ENCODE results near the gene CCDC57.
A peak's percentile ranks its signal among the peaks of the same experiment; 100 is the strongest.

CCDC57 gene

GRCh38 chr17:82105882-82106687 is 106.6 kb downstream of the CCDC57 start:
- intact Hi-C loops (cut with DNase I): no loop called here
- peak in 8 of 42 donors; percentile 11 to 48 (median 37) for DNase-seq

GRCh38 chr17:82105417-82105881 is 107.2 kb downstream of the CCDC57 start:
- intact Hi-C loops (cut with DNase I): no loop called here
- DNase-seq: no peak

DNA sequence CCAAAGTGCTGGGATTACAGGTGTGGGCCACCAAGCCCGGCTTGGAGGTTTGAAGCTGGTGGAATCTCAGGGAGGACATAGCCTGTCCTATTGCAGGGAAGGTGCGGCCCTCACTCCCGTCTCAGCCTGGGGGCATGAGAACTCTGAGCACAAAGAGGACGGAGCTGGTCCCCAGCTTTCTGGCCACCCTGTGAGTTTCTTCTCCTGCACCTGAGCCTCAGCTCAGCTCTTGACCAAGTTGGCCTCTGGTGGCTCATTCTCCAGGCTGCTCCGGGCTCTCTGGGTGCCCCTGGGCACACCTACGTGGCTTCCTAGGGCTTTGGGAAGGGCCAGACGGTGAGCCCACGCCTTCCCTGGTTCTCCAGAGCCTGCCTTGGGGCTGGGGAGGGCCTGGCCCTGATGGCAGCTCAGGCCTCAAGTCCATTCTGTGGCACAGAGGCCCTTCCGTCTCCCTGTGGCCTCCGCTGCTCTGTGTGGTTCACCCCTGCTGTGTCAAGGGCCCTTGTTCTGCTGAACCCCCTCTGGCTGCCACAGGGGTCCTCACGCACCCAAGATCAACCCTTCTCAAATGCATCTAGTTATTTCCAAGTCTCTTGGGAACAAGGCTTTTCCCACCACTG is 107.7 kb downstream of the CCDC57 start:
- intact Hi-C loops (cut with DNase I): no loop called here
- no peak for DNase-seq

GRCh38 chr17:82103553-82104451 is 108.8 kb downstream of the CCDC57 start:
- peak in 24 of 42 donors; percentile 16 to 74 (median 50) for DNase-seq
- intact Hi-C loops (cut with DNase I): no loop called here

DNA sequence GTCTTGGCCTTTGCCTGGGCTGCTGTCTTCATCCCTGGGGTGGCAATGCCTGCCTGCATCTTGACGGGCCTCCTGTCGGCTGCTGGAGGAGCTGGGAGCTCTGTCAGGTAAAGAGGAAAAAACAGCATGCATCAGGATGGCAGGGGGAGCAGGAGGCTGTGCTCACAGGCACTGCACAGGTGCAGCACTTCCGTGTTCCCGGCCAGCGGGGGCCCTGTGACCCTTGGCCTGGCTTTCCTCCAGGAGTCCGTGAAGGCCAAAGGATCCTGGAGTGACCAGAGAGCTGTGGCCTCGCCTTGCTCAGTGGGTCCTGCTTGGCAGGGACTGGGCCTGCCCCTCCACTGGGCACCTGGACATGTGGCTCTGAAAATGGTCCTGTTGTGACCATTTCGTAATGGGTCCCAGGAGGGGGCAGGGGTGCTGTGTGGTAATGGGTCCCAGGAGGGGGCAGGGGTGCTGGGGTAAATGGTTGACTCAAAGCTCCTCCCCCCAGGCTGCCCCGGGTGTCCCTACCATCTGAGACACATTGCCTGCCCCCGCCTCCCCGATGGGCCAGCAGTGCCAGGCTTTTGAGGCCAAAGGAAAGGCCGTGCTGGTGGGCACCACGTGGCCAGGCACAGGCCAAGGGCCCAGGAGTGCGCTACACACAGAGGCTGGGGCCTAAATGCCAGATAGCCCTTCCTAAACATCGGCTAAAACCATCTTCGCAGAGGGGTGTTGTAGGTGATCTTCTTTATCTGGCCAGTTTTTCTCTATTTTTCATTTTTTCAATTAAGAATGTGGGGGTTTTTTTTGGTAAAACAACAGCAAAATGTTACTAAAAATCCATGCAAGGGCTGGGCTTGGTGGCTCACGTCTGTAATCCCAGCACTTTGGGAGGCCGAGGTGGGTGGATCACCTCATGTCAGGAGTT is 110.6 kb downstream of the CCDC57 start:
- peak in 32 of 42 donors; percentile 14 to 76 (median 46) for DNase-seq
- intact Hi-C loops (cut with DNase I): no loop called here

DNA sequence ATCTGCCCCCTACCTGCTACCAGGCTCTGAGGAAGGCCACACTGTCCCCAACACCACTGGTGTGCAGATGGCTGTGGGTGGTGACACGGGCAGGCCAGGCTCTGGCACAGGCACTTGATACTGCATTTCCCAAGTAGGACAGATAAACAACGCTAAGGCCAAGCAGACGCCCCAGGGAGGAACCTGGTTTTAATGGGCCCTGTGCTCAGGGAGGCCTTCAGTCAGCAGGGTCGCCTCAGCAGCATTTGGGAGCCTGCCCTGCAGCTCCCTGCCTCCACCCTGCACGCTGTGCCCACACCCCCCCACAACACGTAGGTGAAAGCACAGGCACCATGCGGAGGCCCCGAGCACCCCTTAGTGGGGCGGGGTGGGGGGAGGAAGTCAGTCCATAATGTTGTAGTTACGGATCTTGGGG is 111.3 kb downstream of the CCDC57 start:
- intact Hi-C loops (cut with DNase I): no loop called here
- DNase-seq: peak in 17 of 42 donors; percentile 14 to 68 (median 38)

GRCh38 chr17:82100502-82101298 is 111.9 kb downstream of the CCDC57 start:
- DNase-seq: no peak

DNA sequence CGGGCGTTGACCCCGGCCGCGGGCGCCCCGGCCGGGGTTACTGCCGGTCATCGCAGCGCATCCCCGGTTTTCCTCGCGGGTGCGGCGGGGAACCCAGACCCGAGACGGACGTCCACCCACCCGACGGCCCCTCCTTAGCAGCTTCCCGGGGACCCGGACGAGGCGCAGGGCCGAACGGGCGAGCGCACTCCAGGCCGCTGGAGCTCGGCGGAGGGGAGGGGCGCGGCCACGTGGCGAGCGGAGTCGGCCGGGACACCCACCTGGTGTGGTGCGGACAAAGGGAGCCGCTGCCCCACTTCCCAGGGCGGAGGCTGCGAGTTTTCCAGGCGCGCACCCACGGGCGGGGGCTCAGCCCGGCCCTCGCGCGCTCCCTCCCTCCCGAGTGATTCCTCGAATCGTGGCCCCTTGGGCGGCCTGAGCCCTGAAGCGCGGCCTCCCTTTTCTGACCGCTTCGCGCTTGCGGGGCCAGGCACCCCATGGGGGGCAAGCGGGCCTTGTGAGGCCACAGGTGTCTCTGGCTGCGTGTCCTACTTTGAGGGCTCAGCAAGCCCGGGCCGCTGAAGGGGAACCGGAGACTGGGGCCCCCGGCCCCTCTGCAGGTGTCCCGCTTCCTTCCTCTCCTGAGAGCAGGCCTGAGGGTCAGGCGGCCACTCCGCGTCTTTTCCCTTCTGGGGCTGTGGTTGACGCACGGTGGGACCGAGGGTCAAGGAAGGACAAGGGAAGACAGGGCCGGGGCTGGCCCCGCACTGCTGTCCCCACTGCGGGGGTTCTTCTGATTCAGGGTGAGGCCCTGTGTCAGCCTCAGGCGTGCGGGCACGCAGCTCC is 113.5 kb downstream of the CCDC57 start:
- intact Hi-C loops (cut with DNase I): loop anchor here (5.0 kb wide), 1 partner anchor 42 kb away; no protein-coding TSS in a partner anchor

More at GRCh38 chr17:82100502-82101298, 111.9 kb downstream of the CCDC57 start:
- intact Hi-C loops (cut with DNase I): no loop called here

DNA sequence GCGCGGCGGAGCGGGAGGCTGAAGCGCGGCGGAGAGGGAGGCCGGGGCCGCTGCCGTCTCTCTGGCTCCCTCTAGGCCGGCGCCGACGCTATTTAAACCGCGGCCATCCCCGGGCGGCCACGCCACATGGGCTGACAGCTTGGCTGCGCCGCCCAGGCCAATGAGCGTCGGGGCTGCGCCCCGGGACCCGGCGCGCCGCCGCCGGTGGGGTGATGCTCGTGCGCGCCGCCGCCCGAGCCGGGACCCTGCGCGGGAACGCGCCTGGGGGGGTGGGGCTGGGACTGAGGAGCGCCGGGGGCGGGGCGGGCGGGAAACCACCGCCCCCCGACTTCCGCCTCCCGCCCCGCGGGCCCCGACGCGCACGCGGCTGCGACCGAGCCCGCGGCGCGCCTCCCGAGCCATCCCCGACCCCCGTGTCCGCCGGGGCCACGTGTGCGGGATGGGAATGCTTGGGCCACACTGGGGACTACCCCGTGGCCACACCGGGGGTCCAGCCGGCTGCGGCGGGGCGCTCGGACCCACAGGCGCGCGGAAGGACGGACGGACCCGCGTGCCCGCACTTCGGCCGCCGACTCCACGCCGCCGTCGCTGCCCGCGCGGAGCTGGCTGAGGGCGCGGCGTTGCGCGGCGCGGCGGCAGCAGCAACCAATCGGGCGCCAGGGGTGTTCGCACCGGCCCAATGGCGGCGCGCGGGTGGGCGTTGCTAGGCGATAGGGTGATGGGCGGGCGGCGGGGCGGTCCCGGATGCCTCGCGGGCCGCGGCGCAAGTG is 114.3 kb downstream of the CCDC57 start, which contains the start of gene FASN:
TSS of gene FASN (minus strand) at position 68 of the 770 bp plus-strand sequence. CDS start 1,791 bp downstream, outside the sequence.
- DNase-seq: peak; percentile 80 to 98 (median 96)
- intact Hi-C loops (cut with DNase I): loop anchor here (5.0 kb wide), 1 partner anchor 41 kb away; no protein-coding TSS in a partner anchor

More for the DNA sequence above, 113.5 kb downstream of the CCDC57 start:
- DNase-seq: peak in 7 of 42 donors; percentile 21 to 62 (median 49)

DNA sequence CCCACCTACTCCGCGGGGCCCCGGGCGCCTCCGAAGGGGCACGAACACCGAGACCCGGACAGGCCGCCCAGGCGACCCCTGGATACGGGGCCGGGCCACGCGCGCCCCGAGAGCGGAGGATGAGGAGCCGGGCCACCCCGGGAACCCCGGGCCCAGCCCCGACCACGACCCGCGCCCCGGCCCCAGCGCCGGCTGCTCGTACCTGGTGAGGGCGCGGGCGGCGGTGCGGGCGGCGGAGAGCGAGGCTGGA is 114.8 kb downstream of the CCDC57 start:
- intact Hi-C loops (cut with DNase I): loop anchor here (5.0 kb wide), 1 partner anchor 41 kb away; no protein-coding TSS in a partner anchor
- DNase-seq: no peak

DNA sequence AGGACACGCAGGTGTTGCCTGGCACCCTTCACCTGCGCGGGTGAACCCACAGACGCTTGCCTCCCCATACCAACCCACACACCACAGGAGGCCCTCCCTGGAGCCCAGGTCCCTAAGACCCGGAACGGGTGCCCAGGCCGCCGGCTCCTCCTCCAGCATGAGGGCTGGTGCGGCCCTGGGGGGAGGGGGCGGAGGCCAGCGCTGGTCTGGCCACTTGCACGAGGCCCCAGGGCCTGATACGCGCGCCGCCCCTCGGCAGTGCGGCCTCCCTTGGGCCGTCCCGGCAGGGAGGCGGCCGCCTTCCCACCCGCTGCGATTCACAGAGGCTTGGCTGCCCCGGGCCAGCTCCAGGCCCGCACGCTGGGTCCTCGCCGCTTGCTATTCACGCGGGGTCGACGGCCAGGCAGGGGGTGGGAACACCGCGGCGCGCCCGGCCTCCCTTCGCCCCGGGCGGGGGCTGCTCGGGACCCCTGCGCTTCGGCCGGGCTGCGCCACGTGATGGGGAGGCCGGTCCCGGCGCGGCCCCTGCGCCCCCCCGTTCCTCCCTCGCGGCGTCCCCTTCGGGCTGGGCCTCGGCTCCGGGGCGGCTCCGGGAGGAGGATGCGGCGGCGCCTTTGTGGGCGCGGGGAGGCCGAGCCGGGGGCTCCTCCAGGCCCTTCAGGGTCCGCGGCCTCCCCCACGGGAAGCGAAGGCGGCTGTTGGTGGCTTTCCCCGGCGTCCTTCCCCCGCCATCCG is 115.3 kb downstream of the CCDC57 start:
- peak in 25 of 42 donors; percentile 17 to 60 (median 39) for DNase-seq
- intact Hi-C loops (cut with DNase I): loop anchor here (5.0 kb wide), 1 partner anchor 40 kb away; no protein-coding TSS in a partner anchor

GRCh38 chr17:82096709-82097183 is 115.9 kb downstream of the CCDC57 start:
- intact Hi-C loops (cut with DNase I): loop anchor here (5.0 kb wide), 1 partner anchor 39 kb away; no protein-coding TSS in a partner anchor
- no peak for DNase-seq

GRCh38 chr17:82095777-82096708 is 116.6 kb downstream of the CCDC57 start:
- peak in 1 of 42 donors; percentile 10 for DNase-seq
- intact Hi-C loops (cut with DNase I): loop anchor here (5.0 kb wide), 1 partner anchor 39 kb away; no protein-coding TSS in a partner anchor

All from head of caudate nucleus (tissue), 42 donors.